HG02759 (cell line): ENCODE data around the gene SMIM36.
"Not testable (repeated sequence)": the region's sequence is repeated elsewhere in the genome, so short reads cannot be mapped to it uniquely, and the experiment has no call there.

ENCODE experiments used
- ATAC-seq: cut with Tn5 transposase; IDR thresholded peaks from one replicate; pipeline ENCODE4 v1.9.1; 2021; ENCODE audit warnings: mild to moderate bottlenecking, moderate library complexity; ENCODE audit not compliant: unreplicated experiment

SMIM36 gene

GRCh38 chr17:55417411-55418268 is 93.6 kb downstream of the SMIM36 start:
- ATAC-seq = no peak

DNA sequence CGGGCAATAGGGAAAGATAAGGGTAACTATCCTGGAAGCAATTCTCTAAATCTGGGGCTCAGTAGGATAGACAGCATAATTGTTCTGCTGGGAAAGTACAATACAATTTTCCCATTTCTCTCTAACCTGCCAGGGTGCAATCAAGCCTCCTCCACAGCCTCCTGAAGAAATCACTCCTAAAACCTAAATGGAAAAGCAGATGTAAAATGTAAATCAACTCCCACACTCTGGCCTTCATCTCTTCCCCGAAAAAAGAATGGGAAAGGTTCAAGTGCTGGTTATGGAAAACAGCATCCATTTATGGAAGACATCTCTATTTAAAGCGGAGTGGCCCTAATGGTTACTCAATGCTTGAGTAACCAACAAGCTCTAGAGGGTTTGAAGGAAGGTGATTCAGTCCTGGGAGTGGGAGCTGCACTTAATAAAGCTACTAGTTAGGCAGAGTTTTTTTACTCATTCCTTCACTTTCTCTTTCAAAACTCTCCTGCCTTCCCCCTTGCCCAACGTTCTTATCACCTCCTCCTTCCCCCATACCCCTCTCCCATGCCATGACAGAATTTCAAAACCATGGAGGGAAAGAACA is 94.7 kb downstream of the SMIM36 start:
- ATAC-seq = no peak

DNA sequence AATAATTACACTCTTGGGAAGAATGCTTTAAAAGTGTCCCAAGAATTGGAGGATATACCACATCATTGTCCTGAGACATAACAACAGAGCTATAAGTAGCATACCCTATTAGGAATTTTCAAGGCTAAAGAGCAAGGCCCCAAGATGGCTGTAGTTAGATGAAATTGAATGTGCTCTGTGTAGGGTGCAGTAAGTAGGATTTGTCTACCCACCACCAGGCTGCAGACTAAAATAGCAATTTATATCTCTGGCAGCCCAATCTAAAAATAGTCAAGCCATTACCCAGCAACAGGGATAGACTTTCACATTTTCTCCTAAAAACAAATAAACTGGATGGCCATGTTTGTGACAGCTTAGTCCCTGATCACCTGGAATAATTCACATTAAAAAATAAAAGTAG is 95.3 kb downstream of the SMIM36 start:
- ATAC-seq = no peak

- ATAC-seq = no peak
Measured at GRCh38 chr17:55414983-55415382, 96.3 kb downstream of the SMIM36 start.

GRCh38 chr17:55413825-55414489 is 97.3 kb downstream of the SMIM36 start:
- ATAC-seq = no peak

- no peak for ATAC-seq
Measured at GRCh38 chr17:55411463-55411855, 99.8 kb downstream of the SMIM36 start.

GRCh38 chr17:55410722-55411462 is 100.4 kb downstream of the SMIM36 start:
- ATAC-seq = no peak

DNA sequence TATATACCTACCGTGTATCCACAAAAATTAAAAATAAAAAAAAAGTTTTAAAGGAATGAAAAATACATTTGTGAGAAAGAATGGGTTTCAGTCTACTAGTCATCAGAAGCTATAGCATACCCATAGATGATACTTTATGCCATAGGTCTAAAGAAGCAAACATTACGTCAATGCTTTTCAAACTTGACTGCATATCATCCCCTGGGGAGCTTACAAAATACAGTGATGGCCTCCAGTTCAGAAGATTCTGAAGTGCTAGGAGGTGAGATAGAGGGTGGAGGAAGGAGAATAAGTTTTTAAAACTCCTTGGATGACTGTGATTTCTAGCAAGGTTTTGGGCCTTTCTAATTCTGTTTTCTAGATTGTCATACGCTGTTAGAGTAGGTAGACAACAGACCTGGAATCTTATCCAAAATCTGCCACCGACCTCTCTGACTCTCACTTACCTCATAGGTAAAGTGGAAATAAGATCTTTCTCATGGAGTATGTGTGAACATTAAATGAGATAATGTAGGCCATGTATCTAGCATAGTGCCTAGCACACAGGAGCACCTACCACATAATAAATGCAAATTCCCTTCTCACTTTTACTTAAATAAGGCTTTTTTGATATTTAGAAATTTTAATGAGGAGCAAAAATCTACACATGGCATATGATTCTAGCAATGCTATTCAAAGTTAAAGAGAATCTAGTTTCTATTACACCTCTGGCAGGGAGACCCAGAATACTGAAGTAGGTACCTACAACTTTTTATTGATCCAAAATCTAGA is 102.0 kb downstream of the SMIM36 start:
- no peak for ATAC-seq

GRCh38 chr17:55407641-55408566 is 103.3 kb downstream of the SMIM36 start:
- no peak for ATAC-seq

DNA sequence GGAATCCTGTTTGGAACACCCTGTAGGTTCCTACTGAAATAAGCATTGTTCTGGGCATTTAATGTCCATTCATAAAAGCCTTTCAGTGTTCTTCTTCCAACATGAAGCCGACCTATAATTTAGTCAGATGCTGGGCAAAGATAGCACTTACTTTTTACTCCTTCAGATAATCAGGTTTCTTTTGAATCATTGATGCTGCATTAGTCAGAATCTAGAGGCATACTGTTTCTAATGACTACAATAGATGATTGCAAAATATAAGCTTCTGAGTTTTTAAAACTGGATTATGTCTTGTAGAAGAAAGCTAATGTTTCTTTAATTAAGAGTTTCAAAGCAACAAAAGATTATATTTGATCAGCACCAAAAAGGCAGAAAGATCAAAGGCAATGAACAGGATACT is 105.7 kb downstream of the SMIM36 start:
- no peak for ATAC-seq

- ATAC-seq = not testable (repeated sequence)
Measured at GRCh38 chr17:55404197-55404596, 107.1 kb downstream of the SMIM36 start.

DNA sequence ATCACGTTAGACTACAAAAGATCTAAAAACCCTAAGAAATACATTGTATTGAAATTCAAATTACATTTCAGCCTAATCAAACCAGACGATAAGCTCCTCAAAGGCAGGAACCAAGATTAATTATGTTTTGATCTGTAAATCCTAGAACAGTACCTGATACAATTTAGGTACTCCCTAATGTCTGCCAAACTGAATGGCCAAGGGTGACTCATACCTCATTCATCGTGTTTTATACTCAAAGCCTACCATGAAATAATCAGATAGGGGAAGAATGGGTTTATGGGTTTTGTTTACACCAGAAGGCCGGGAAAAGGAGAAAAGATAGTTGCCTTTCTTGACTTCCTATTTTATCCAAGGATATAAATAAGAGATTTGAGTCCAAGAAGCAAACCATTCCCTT is 108.9 kb downstream of the SMIM36 start:
- ATAC-seq = no peak
